GM21515 (cell line): ENCODE measurements around the gene COL25A1.

ENCODE experiments used
- ATAC-seq: cut with Tn5 transposase; IDR thresholded peaks from one replicate; pipeline ENCODE4 v1.9.1; 2021; ENCODE audit not compliant: unreplicated experiment

The COL25A1 gene

DNA sequence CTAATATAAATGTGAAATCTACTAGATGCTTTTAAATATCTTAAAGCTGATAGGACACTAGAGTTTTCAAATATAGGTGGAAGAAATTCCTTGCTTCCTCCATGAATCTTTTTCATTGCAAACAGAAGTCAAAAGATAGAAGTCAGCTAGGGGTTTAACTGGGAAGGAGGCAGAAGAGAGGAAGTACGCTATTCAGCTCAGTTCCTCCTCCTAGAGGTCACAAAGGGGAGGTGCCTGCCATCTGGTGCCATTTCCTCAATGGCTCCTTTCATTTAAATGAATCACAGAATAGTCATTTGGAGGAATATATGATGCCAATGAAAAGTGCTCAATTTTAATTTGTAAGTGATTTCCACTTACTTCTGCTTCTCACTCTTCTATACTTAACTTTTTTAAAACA, 8.5 kb downstream of the COL25A1 start:
- ATAC-seq, result peak; percentile 96

DNA sequence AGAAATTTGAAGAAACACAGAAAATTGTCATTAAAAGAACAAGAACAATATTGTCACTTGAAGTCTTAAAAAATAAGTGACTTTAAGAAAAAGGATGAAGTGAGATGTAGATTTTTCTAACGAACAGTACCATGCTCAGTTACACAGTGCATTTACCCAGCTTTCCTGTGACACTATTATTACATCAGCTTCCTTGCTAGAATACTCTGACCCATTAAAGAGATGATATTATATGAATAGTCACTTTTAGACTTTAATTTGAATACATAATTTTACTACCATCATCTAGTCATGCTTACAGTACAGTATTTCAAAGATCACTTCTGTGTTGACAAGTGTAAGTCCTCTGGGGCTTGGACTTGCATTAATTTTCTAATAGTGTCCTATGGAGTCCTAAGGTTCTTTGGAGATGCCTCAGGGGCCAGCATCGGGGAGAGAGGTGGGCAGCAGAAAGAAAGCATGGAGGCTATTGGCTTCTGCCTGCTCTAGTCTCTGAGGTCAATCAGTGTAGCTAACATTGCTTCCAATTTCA, 10.7 kb downstream of the COL25A1 start:
- no peak for ATAC-seq

DNA sequence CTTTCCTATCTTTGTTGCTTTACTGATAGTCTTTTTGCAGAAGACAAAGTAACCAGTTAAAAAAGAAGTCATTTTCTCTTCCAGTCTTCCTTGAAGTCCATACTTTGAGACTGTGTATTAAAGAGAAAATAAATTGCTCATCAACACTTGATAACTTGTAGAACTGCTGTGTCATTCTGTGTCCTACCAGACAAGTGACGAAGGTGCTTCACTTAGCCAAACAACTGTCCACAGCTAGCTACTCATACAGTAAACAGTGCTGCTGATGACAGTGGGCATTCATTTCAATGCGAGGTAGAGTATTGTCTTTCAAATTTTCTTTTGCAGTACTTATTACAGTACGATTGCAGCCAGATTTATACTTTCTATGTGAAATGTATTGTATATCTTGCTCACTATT, 11.5 kb downstream of the COL25A1 start:
- ATAC-seq, result no peak

DNA sequence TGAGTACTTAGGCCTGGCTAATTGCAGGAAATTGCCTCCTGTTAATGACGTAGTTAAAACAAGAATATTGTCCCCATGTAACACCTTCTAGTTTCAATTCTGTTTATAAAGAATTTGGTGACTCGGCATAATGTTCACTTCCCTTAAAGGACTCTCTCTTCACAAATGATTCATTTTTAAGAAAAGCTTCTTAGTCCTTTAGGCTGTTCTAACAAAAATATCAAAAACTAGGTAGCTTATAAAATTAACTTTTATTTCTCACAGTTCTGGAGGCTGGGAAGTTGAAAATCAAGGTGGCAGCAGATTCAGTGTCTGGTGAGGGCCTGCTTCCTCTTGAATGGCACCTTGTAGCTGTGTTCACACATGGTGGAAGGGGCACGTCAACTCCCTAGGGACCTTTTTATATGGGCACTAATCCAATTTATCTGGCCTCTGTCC, 23.8 kb downstream of the COL25A1 start:
- peak; percentile 75 for ATAC-seq

DNA sequence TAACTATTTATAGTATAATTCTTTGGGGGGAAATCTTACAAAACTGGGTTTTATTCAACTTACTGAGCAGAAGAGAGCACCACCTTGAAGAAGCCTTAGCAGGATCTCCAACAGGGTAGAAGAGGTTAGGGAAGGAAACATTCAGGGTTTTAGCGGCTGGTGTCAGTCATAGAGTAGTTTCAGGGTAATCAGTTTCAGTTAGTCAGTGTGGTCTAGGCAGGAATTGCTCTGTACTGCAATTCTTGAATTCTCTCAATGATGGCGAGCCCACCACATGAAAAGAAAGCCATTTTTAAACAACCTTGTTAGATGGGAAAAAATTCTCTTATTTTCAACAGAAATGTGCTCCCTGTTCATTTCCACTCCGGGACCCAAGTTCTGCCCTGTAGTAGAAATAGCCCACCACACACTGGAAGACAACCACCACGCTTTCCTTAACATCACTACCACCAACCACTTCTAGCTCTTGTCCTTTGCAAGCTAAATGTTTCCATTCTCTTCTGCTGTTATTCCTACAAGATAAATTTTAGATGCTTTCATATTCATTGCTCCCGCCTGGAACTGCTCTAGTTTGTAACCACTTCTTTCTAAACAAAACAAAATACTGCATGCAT, 25.9 kb downstream of the COL25A1 start:
- ATAC-seq, result peak; percentile 85

DNA sequence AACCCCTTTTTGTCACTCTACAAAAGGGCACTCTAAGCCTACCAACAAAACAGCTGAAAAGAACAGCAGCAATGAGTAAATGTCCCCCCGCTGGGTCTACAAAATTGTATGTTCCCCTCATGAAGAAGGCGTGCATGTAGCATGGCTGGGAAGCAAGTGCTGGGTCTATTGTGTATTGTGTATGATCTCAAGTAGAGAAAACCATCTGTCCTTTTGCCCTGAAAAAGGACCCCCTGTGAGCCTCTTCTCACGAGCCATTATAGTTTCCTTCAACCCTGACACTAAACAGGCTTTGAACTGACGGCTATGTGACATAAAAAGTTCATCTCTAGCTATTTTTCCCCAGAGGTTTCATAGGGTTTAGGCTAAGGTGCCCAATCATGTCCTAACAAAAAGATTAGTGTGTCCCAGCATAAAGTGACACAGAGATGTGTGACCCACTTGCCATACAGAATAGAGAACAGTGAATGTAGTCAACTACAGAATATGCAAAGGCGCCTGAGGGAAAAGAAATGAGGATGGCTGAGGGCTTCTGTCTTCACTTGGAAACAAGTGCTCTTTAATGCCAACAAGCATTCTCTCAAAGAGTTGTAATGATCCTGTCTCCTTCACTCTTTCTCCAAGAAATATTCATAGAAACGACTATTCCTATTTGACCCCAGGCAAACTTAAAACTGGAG, 27.3 kb downstream of the COL25A1 start:
- no peak for ATAC-seq

DNA sequence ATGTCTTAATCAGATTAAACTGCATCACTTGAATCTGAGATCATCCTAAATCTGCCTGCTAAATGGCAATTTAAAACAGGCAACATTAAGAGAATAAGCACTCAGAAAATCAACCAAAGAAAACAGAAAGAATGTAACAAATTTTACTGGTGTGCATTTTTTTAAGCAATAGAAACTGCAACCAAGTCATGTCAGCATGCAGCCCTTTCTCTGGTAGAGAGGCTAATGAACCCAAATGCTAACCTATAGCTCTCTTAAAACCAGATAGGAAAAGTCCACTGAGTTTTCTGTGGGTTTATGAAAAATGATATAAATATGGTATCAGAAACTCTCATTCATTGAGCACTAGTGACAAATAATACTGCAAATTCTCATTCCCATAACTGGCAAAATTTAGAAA, 35.6 kb downstream of the COL25A1 start:
- no peak for ATAC-seq

DNA sequence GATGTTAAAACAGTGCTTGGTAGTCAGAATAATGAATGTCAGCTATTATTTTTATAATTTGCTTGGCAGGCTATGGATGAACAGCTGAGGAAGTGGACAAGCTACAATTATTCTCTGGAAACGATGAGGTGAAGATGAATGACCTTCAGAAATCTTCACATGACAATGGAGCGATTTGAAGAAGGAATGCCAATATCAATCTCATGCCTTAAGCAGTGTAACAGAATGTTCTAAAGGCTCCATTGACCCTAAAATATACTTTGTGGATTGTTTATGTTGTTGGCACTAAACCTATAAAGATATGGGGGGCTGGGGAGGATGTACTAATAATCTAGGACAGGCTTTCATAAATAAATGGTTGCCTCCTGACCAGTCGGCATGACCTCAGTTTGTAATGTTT, 36.2 kb downstream of the COL25A1 start:
- ATAC-seq, result no peak

DNA sequence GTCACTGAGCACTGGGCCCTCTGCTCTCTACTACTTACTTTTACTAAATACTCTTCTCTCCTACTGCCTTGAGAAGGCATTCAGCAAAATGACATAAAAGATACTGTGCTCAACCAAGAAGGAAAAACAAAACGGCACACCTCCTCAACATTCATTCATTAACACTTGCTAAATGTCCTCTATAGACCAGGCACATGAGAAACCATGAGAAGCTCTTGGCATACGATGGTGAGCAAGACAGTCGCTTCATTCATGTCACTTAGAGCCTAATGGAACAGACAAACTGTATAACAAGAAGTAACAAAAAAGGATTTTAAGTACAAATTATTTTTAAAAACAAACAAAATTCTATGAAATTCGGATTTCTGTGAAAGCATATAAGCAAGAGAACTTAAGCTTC, 38.7 kb downstream of the COL25A1 start:
- ATAC-seq, result no peak

DNA sequence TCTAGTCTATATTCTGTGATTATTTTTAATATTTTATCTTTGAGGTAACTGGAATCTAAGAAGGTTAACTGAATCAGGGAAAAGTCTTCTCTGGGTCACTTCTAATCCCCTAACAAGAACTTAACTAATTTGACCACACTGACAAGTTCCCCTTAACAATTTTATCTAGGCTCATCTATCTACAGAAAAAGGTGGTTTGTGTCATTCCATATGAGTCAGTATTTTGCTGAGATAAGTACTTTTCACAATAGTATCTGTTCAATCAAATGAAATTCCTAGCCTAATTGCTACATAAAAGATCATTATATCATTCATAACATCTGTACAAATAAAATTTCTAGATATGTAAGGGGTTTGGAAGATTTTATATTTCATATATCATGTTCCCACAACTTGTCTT, 45.6 kb downstream of the COL25A1 start:
- ATAC-seq, result no peak

DNA sequence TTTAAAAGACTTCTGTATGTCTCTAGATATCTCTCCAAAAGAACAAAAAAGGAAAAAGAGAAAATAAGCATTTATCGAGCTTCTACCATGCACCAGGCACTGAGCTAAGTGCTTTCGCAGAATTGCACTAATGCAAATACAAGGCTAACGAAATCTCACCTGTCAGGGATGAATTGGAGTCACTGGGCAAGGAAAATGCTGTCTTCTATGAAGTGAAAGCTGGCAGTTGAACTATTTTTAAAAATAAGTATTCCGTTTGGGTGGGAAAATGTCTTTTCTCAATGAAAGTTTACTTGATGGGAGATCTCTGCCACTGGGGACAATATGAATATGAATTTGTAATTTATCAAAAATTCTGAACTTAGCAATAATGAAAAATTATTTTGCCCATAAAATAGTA, 47.6 kb downstream of the COL25A1 start:
- no peak for ATAC-seq

DNA sequence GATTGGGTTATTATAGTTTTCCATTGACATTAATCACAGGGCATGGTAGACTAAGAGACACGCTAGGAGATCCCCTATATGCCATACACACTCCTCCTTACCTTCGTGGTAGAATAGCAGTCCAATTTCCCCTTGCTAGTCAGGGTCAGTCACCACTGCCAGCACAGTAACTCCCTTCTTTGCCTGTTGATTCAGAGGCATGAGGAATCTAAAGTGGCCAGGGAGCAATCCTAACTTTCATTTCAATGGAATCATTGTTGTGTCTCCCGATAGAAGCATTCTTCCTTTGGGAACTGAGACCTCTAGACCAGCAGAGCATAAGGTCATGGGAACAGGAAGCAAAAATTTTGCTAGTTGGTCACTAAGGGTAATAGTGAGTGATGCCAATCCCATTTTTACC, 51.1 kb downstream of the COL25A1 start:
- ATAC-seq, result no peak

DNA sequence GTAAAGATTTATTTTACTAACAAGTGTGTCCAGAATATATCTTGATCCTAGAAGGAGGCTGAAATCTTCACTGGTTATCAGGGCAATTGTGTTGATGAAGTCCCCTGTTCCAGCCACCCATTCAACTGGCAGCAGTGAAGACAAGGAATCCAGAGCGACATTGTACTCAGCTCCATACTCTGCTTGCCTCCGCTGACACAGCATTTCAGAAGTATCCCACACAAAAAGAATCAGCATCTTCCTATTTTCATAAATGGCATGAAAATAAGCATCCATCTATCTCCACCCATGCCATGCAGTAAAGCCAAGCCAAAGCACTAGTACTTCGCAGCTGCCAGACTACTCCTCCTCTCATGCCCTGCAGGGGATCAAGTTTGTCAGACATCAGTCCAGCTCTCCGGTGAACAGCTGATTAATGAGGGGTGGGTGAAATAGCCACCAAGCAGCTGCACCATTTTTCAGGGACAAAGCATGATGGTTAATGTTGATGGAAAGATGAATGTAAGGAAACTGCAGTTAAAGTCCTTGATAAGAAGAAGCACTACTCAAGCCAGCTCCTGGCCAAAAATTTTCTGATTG, 54.0 kb downstream of the COL25A1 start:
- ATAC-seq, result no peak

DNA sequence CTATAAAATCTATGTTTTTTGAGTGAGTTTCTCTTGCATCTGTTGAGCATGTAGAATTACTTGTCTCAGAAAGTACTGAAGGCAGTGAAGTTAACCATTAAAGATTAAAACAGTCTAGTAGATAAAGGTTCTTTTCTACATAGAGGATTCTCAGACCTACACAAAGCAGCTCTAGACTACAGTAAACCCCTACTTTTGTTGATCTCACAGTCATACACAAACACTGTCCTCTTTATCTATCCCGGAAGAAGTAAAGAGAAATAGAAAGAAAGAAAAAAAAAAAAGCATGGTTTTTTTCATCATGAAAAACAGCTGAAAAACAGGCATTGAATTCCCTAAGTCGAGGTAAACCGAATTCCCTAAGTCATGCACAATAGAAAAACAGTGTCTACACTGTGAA, 58.6 kb downstream of the COL25A1 start:
- ATAC-seq, result no peak

DNA sequence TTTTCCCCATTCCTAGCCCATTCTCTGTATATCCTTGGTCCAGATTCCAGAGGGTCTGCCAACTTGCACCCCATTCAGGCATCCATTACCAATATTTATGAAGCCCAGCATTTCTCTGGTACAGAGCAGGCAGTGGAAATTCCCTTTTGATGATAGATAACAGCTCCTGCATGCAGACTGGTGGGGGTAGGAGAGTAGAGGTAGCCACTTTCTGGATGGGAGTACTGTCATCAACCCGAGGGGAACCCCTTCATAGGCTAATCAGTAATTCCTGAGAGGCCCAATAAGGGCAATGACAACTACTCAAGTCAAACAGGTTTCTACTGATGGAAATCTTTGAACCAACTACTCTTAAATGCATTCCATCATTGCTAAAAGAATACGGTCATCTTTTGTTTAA, 63.7 kb downstream of the COL25A1 start:
- no peak for ATAC-seq

DNA sequence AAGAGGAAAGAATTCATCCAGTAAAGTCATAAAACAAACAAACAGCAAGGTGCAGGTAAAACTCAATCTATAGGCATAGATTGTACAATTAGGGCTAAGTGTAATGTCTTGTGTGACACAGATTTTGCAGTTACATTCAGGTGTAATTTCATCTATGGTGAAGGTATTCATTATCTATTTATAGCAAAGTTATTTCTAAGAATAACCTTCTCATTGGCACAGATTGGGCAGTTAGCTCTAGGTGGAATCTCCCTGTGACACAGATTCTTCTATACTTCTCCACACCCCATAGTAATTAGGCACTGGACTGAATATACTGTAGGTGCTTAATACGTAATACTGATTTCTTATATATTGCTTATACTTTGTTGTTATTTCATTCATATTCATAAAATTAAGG, 66.8 kb downstream of the COL25A1 start:
- no peak for ATAC-seq

DNA sequence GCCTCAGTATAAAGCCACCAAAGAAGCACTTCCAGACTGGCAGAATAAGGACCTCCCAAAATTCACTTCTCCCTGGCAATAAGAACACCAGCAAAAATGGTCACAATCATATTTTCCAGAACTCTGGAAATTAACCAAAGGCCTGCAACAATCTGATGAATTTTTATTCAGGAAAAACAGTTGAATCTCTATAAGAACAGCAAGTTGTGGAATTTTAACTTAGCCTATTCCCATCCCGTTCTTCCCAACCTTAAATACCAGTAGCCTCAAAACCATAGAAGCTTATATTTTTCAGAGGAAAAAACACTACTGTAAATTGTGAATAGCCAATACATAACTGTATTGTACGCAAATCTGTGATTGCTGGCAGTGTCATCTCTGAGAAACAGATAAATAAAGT, 67.9 kb downstream of the COL25A1 start:
- no peak for ATAC-seq

DNA sequence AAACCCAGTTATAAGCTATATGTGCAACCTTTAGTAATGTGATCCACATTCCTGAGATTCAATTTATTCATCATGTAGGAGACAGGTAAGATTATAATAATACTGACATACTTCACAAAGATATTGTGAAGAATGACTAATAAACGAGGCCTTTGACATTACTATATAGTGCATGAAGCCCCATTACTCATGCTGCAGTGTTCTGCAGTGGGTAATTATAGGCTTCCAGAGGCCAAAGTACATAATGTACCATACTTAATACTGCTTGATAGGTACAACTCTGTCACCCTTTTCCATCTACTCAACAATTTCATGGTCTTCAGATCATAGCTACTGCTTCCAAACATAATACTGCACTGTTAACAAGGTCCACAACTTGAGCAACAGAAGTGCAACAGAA, 68.9 kb downstream of the COL25A1 start:
- no peak for ATAC-seq

DNA sequence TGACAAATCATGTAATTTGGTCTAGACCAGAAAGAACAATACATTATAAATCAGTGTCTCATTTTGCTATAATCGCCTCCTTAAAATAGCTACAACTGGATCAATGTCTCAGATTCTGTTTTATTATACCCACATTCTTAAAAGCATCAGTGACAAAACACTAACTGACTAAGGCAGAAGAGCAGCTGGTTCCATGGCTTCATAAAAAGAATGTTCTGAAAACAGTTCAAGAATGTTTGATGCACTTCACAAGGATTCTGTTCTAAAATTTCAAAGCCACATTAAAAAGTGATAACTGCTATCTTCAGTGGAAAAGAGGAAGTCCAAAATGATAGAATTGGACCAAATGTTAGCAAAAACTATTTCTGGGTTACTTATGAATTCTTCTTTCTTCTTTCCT, 69.8 kb downstream of the COL25A1 start:
- ATAC-seq, result no peak

DNA sequence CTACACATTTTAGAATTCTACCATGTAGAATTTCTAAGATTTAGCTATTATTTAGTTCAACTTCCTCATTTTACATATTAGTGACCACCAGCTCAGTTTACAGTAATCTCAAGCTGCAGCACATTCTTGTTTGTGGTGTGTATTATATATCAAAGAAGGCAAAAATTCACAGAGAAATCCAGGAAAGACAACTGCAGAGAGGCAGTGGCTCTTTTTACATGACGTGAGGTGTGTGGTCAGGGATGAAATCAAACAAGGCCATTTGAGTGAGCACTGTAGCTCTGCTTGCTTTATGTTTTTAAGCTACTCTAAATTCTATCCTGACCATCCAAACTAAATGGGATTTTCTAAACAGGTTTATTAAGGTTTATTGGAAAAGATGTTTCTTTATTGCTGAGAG, 71.1 kb downstream of the COL25A1 start:
- ATAC-seq, result no peak

DNA sequence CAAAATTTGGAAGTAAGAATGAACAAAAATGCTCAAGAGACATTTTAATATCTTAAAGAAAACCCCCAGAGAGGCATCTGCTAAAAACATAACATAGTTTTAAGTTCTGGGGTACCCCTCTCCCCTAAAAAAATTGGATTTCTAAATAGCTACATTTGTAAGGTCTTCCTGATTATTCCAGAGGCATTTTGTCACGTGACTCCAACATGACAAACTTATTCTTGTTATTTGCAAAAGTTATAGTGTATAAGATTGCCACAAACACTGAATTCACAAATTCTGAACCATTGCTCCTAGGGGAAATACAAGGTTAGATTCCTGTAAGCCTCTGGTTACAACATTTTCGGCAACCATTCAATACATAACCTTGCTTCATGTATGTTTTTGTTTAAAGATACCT, 73.4 kb downstream of the COL25A1 start:
- no peak for ATAC-seq

DNA sequence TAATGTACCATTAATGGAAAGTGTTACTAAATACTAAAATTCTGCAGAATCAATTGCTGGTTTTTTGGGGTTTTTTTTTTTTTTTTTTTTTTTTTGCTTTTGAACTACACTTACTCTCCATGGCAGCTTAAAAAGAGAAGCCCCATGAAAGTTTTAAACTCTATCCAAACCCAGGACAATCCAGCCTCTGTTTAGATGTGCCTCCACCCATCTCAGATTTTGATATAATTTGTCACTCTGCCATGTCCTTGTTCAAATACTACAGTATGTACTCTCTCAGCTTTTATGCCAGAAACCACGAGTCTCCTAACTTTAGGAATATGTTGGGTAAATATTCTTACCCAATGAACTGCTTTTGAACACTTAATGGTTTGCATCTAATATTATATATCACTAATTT, 84.2 kb downstream of the COL25A1 start:
- ATAC-seq, result no peak
